HepG2 (cell line): ENCODE data around the gene GNPDA2. TPM values are rescaled to one million over a fixed set of nuclear protein-coding genes. Genes with fewer than 3 reads are reported as not detected.
A peak's percentile ranks its signal among the peaks of the same experiment; 100 is the strongest.

Experiments used
- BORCS8-MEF2B ChIP-seq: sonication (generic); formaldehyde crosslinking; IDR thresholded peaks from 2 replicates; pipeline ENCODE4 v1.8.0; 2022; ENCODE audit warnings: mild to moderate bottlenecking, missing genetic modification reagents
- ISX ChIP-seq: sonication (generic); formaldehyde crosslinking; conservative IDR thresholded peaks from 2 replicates; pipeline ENCODE4 v1.5.0; 2020; ENCODE audit warnings: missing genetic modification reagents
- KAT7 ChIP-seq: IDR thresholded peaks from 2 replicates; pipeline ENCODE4 v1.6.1; 2018; ENCODE audit warnings: borderline replicate concordance, missing compliant biosample characterization
- POLR2G ChIP-seq: fragments of 200-400 bp; formaldehyde crosslinking; IDR thresholded peaks from 2 replicates; pipeline ENCODE4 v1.6.1; 2018; ENCODE audit warnings: mild to moderate bottlenecking, low read depth, low read length, moderate library complexity
- ZNF264 ChIP-seq: sonication (generic); formaldehyde crosslinking; IDR thresholded peaks from 2 replicates; pipeline ENCODE4 v1.4.0; 2020; ENCODE audit warnings: missing genetic modification reagents
- ZNF724P ChIP-seq: sonication (generic); formaldehyde crosslinking; IDR thresholded peaks from 2 replicates; pipeline ENCODE4 v1.8.0; 2022; ENCODE audit warnings: missing genetic modification reagents, borderline replicate concordance
- polyA plus RNA-seq, 8 experiments: library from polyadenylated mRNA; depleted of rRNA in 3 of 8; stranded (reverse) in 7 of 8; unstranded in 1 of 8; fragments of >200 nt; fragmentation: Illumina TruSeq in 4 of 8; extraction: Trizol in 4 of 8; gene quantifications; 2 replicates each; pipeline versions ENCODE4 v1.2.1 to v1.2.3, GENCODE V29; 2011 to 2016; ENCODE audit warnings: low read depth in 4 of 8, missing spikeins in 1 of 8, mixed read lengths in 1 of 8; ENCODE audit not compliant: insufficient read depth in 1 of 8
- total RNA-seq, 5 experiments: library from RNA; depleted of rRNA; stranded (reverse); fragments of >200 nt; fragmentation: Illumina TruSeq; extraction: Trizol; gene quantifications; 2 replicates each; pipeline ENCODE4 v1.2.3, GENCODE V29; 2016; ENCODE audit warnings: low read depth in 1 of 5
- TF ChIP-seq, protein P1 (sequence below): sonication (generic); formaldehyde crosslinking; IDR thresholded peaks from 2 replicates; pipeline ENCODE4 v1.5.1; 2020; ENCODE audit warnings: mild to moderate bottlenecking, missing genetic modification reagents, borderline replicate concordance
- TF ChIP-seq, protein P2 (sequence below): sonication (generic); formaldehyde crosslinking; IDR thresholded peaks from 2 replicates; pipeline ENCODE4 v1.4.0; 2020; ENCODE audit warnings: missing genetic modification reagents, borderline replicate concordance
- TF ChIP-seq, protein P3 (sequence below): IDR thresholded peaks from 2 replicates; pipeline ENCODE4 v1.6.1; 2012; ENCODE audit warnings: low read depth, low read length, improper control_type of control experiment
- TF ChIP-seq, protein P4 (sequence below): sonication (generic); formaldehyde crosslinking; IDR thresholded peaks from 2 replicates; pipeline ENCODE4 v1.4.0; 2020; ENCODE audit warnings: missing genetic modification reagents, mild to moderate bottlenecking, borderline replicate concordance

GNPDA2 gene
- total and polyA plus RNA-seq, 2 of the 13 experiments (the other 11 are each of a cell fraction or from before 2014, with no cell fraction given) = 5.4 to 9.0 TPM

DNA sequence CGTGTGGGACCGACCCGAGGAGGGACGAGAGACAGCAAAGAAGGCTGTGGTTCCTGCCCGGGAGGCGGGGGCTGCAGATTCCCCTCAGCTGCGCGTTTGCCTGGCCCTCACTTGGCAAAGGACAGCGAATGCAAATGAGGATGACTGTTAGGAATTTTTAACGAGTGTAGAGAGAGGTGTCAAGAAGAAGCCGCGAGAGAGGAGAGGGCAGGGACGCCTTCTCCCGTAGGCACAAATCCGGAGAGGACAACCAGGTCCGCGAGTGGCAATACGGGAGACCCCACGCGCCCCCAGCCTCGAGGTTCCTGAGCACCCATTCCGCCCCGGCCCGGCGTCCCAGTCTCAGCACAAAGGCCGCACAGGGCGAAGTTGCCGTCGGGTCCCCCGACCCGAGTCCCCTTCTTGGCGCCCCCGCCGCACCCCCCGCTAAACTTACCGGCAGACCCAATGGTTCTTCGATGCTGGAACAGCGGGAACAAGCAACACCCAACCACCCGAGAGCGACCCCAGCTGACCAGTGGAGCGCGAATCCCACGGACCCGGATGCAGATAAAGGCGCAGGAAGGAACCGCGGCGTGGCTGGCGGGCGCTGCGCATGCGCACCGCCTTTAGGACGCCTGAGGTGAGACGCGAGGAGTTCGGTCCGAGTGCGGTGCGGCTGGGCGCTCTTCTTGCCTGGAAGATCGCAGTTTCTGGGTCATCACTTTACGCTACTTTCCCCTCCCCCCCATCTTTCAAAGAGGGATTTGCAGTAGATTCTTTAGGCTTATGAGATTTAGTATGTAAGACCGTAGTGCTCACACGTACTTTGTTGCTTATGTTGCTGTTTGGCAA, at the start of gene GNPDA2 (continued):
- TF ChIP-seq, protein P1, sequence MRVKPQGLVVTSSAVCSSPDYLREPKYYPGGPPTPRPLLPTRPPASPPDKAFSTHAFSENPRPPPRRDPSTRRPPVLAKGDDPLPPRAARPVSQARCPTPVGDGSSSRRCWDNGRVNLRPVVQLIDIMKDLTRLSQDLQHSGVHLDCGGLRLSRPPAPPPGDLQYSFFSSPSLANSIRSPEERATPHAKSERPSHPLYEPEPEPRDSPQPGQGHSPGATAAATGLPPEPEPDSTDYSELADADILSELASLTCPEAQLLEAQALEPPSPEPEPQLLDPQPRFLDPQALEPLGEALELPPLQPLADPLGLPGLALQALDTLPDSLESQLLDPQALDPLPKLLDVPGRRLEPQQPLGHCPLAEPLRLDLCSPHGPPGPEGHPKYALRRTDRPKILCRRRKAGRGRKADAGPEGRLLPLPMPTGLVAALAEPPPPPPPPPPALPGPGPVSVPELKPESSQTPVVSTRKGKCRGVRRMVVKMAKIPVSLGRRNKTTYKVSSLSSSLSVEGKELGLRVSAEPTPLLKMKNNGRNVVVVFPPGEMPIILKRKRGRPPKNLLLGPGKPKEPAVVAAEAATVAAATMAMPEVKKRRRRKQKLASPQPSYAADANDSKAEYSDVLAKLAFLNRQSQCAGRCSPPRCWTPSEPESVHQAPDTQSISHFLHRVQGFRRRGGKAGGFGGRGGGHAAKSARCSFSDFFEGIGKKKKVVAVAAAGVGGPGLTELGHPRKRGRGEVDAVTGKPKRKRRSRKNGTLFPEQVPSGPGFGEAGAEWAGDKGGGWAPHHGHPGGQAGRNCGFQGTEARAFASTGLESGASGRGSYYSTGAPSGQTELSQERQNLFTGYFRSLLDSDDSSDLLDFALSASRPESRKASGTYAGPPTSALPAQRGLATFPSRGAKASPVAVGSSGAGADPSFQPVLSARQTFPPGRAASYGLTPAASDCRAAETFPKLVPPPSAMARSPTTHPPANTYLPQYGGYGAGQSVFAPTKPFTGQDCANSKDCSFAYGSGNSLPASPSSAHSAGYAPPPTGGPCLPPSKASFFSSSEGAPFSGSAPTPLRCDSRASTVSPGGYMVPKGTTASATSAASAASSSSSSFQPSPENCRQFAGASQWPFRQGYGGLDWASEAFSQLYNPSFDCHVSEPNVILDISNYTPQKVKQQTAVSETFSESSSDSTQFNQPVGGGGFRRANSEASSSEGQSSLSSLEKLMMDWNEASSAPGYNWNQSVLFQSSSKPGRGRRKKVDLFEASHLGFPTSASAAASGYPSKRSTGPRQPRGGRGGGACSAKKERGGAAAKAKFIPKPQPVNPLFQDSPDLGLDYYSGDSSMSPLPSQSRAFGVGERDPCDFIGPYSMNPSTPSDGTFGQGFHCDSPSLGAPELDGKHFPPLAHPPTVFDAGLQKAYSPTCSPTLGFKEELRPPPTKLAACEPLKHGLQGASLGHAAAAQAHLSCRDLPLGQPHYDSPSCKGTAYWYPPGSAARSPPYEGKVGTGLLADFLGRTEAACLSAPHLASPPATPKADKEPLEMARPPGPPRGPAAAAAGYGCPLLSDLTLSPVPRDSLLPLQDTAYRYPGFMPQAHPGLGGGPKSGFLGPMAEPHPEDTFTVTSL (CRISPR knock-in tag) = 0 out of 2 replicates have a peak, but pooled peaks have one; percentile 40
- TF ChIP-seq, protein P2, sequence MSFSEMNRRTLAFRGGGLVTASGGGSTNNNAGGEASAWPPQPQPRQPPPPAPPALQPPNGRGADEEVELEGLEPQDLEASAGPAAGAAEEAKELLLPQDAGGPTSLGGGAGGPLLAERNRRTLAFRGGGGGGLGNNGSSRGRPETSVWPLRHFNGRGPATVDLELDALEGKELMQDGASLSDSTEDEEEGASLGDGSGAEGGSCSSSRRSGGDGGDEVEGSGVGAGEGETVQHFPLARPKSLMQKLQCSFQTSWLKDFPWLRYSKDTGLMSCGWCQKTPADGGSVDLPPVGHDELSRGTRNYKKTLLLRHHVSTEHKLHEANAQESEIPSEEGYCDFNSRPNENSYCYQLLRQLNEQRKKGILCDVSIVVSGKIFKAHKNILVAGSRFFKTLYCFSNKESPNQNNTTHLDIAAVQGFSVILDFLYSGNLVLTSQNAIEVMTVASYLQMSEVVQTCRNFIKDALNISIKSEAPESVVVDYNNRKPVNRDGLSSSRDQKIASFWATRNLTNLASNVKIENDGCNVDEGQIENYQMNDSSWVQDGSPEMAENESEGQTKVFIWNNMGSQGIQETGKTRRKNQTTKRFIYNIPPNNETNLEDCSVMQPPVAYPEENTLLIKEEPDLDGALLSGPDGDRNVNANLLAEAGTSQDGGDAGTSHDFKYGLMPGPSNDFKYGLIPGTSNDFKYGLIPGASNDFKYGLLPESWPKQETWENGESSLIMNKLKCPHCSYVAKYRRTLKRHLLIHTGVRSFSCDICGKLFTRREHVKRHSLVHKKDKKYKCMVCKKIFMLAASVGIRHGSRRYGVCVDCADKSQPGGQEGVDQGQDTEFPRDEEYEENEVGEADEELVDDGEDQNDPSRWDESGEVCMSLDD (CRISPR knock-in tag) = peak; percentile 79; the same call in 1 of the 2 replicates
- TF ChIP-seq ISX (CRISPR knock-in tag) (0 out of 2 replicates have a peak, but pooled peaks have one; percentile 79), BORCS8-MEF2B (peak; percentile 67), ZNF724P (CRISPR knock-in tag) (peak; percentile 97), KAT7 (CRISPR knock-in tag) (peak; percentile 35; the same call in 1 of the 2 replicates), POLR2G (peak; percentile 83), ZNF264 (peak; percentile 50; the same call in 1 of the 2 replicates)
- TF ChIP-seq, protein P3, sequence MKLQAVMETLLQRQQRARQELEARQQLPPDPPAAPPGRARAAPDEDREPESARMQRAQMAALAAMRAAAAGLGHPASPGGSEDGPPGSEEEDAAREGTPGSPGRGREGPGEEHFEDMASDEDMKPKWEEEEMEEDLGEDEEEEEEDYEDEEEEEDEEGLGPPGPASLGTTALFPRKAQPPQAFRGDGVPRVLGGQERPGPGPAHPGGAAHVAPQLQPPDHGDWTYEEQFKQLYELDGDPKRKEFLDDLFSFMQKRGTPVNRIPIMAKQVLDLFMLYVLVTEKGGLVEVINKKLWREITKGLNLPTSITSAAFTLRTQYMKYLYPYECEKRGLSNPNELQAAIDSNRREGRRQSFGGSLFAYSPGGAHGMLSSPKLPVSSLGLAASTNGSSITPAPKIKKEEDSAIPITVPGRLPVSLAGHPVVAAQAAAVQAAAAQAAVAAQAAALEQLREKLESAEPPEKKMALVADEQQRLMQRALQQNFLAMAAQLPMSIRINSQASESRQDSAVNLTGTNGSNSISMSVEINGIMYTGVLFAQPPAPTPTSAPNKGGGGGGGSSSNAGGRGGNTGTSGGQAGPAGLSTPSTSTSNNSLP = no peak
- TF ChIP-seq, protein P4, sequence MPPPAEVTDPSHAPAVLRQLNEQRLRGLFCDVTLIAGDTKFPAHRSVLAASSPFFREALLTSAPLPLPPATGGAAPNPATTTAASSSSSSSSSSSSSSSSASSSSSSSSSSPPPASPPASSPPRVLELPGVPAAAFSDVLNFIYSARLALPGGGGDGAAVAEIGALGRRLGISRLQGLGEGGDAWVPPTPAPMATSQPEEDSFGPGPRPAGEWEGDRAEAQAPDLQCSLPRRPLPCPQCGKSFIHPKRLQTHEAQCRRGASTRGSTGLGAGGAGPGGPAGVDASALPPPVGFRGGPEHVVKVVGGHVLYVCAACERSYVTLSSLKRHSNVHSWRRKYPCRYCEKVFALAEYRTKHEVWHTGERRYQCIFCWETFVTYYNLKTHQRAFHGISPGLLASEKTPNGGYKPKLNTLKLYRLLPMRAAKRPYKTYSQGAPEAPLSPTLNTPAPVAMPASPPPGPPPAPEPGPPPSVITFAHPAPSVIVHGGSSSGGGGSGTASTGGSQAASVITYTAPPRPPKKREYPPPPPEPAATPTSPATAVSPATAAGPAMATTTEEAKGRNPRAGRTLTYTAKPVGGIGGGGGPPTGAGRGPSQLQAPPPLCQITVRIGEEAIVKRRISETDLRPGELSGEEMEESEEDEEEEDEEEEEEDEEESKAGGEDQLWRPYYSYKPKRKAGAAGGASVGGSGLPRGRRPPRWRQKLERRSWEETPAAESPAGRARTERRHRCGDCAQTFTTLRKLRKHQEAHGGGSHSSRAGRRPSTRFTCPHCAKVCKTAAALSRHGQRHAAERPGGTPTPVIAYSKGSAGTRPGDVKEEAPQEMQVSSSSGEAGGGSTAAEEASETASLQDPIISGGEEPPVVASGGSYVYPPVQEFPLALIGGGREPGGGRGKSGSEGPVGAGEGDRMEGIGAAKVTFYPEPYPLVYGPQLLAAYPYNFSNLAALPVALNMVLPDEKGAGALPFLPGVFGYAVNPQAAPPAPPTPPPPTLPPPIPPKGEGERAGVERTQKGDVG (CRISPR knock-in tag) = peak; percentile 49; the same call in 1 of the 2 replicates
